Measurements from ENCODE around the gene GNB2. TPM values are rescaled to one million over a fixed set of nuclear protein-coding genes. Genes with fewer than 3 reads are reported as not detected.
A peak's percentile ranks its signal among the peaks of the same experiment; 100 is the strongest.

Gene GNB2
- polyA plus RNA-seq, 1 donor (not counting 4 experiments of a cell fraction or from before 2014, with no cell fraction given) = 87.2 TPM

DNA sequence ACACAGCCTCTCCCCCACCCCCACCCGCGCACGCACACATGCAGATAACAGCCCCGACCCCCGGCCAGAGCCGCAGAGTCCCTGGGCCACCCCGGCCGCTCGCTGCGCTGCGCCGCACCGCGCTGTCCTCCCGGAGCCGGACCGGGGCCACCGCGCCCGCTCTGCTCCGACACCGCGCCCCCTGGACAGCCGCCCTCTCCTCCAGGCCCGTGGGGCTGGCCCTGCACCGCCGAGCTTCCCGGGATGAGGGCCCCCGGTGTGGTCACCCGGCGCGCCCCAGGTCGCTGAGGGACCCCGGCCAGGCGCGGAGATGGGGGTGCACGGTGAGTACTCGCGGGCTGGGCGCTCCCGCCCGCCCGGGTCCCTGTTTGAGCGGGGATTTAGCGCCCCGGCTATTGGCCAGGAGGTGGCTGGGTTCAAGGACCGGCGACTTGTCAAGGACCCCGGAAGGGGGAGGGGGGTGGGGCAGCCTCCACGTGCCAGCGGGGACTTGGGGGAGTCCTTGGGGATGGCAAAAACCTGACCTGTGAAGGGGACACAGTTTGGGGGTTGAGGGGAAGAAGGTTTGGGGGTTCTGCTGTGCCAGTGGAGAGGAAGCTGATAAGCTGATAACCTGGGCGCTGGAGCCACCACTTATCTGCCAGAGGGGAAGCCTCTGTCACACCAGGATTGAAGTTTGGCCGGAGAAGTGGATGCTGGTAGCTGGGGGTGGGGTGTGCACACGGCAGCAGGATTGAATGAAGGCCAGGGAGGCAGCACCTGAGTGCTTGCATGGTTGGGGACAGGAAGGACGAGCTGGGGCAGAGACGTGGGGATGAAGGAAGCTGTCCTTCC, 47.3 kb downstream of the GNB2 start:
- H3K79me2 ChIP-seq (ENCODE audit: control insufficient read depth, insufficient read depth, low read length) = no peaks in the 10 kb centered on the region
- H3K27me3 ChIP-seq (ENCODE audit: control insufficient read depth, extremely low read depth, insufficient read depth, low read length) = peaks cover 17% of the 10 kb centered on the region
- FAIRE-seq = no peak
- H3K4me1 ChIP-seq (ENCODE audit: control insufficient read depth, extremely low read depth, insufficient read depth, low read length) = peaks cover 10% of the 10 kb centered on the region
- TF ChIP-seq EZH2 (IDR thresholded peaks at IDR 0.05; ENCODE audit: low read length) = peak; percentile 56
- TF ChIP-seq, protein P1, sequence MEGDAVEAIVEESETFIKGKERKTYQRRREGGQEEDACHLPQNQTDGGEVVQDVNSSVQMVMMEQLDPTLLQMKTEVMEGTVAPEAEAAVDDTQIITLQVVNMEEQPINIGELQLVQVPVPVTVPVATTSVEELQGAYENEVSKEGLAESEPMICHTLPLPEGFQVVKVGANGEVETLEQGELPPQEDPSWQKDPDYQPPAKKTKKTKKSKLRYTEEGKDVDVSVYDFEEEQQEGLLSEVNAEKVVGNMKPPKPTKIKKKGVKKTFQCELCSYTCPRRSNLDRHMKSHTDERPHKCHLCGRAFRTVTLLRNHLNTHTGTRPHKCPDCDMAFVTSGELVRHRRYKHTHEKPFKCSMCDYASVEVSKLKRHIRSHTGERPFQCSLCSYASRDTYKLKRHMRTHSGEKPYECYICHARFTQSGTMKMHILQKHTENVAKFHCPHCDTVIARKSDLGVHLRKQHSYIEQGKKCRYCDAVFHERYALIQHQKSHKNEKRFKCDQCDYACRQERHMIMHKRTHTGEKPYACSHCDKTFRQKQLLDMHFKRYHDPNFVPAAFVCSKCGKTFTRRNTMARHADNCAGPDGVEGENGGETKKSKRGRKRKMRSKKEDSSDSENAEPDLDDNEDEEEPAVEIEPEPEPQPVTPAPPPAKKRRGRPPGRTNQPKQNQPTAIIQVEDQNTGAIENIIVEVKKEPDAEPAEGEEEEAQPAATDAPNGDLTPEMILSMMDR (optimal IDR thresholded peaks at IDR 0.05 in 1 of 3, IDR thresholded peaks at IDR 0.05 in 1 of 3, conservative IDR thresholded peaks at IDR 0.05 in 1 of 3; ENCODE audit: extremely low read depth in 1 of 3, insufficient read depth in 2 of 3, low read length in 3 of 3) = no peak
- no peaks in the 10 kb centered on the region for H3K36me3 ChIP-seq (ENCODE audit: control insufficient read depth in 2 of 2, extremely low read depth in 1 of 2, insufficient read depth in 2 of 2, low read length in 2 of 2)
- no peak for DNase-seq (ENCODE audit: low read depth, low spot score)
- dilution Hi-C loops (cut with MboI; ENCODE audit: extremely low pct_ligation_motif_present, low sequenced_read_pairs) = no loop called here
- no peak overlapping the region for H3K9ac ChIP-seq (ENCODE audit: control insufficient read depth, extremely low read depth, insufficient read depth, low read length)
- H2AFZ ChIP-seq (ENCODE audit: control insufficient read depth, low read length) = no peak overlapping the region
- no peaks in the 10 kb centered on the region for H3K9me3 ChIP-seq (ENCODE audit: control insufficient read depth, low read depth, low read length)
- H3K4me3 ChIP-seq (ENCODE audit: control insufficient read depth in 2 of 3, extremely low read depth in 1 of 3, insufficient read depth in 2 of 3, low read depth in 1 of 3, low read length in 3 of 3) = peak overlapping the region in 2 of 3 experiments; percentile 40 to 43
- H3K27ac ChIP-seq (ENCODE audit: control insufficient read depth, insufficient read depth, low read length) = no peak overlapping the region
- no peaks in the 10 kb centered on the region for H4K20me1 ChIP-seq (ENCODE audit: control insufficient read depth, extremely low read depth, insufficient read depth, low read length)
- peak overlapping the region; percentile 79 for H3K4me2 ChIP-seq (ENCODE audit: control insufficient read depth, extremely low read depth, insufficient read depth, low read depth, low read length)
- no peaks in the 10 kb centered on the region for H3K9me1 ChIP-seq (ENCODE audit: control insufficient read depth, extremely low read depth, insufficient read depth, low read length)

GRCh38 chr7:100721505-100721812, 47.9 kb downstream of the GNB2 start:
- peaks cover 17% of the 10 kb centered on the region for H3K27me3 ChIP-seq (ENCODE audit: control insufficient read depth, extremely low read depth, insufficient read depth, low read length)
- no peaks in the 10 kb centered on the region for H3K9me3 ChIP-seq (ENCODE audit: control insufficient read depth, low read depth, low read length)
- dilution Hi-C loops (cut with MboI; ENCODE audit: extremely low pct_ligation_motif_present, low sequenced_read_pairs) = no loop called here
- no peak overlapping the region for H3K9ac ChIP-seq (ENCODE audit: control insufficient read depth, extremely low read depth, insufficient read depth, low read length)
- H3K36me3 ChIP-seq (ENCODE audit: control insufficient read depth in 2 of 2, extremely low read depth in 1 of 2, insufficient read depth in 2 of 2, low read length in 2 of 2) = no peaks in the 10 kb centered on the region
- H3K9me1 ChIP-seq (ENCODE audit: control insufficient read depth, extremely low read depth, insufficient read depth, low read length) = no peaks in the 10 kb centered on the region
- DNase-seq (ENCODE audit: low read depth, low spot score) (no peak), FAIRE-seq (no peak)
- no peaks in the 10 kb centered on the region for H3K79me2 ChIP-seq (ENCODE audit: control insufficient read depth, insufficient read depth, low read length)
- no peak overlapping the region for H3K4me3 ChIP-seq (ENCODE audit: control insufficient read depth in 2 of 3, extremely low read depth in 1 of 3, insufficient read depth in 2 of 3, low read depth in 1 of 3, low read length in 3 of 3)
- H3K27ac ChIP-seq (ENCODE audit: control insufficient read depth, insufficient read depth, low read length) = no peak overlapping the region
- no peak overlapping the region for H3K4me2 ChIP-seq (ENCODE audit: control insufficient read depth, extremely low read depth, insufficient read depth, low read depth, low read length)
- no peaks in the 10 kb centered on the region for H4K20me1 ChIP-seq (ENCODE audit: control insufficient read depth, extremely low read depth, insufficient read depth, low read length)
- peaks cover 16% of the 10 kb centered on the region for H3K4me1 ChIP-seq (ENCODE audit: control insufficient read depth, extremely low read depth, insufficient read depth, low read length)
- no peak overlapping the region for H2AFZ ChIP-seq (ENCODE audit: control insufficient read depth, low read length)
- TF ChIP-seq, protein P1 (optimal IDR thresholded peaks at IDR 0.05 in 1 of 3, IDR thresholded peaks at IDR 0.05 in 1 of 3, conservative IDR thresholded peaks at IDR 0.05 in 1 of 3; ENCODE audit: extremely low read depth in 1 of 3, insufficient read depth in 2 of 3, low read length in 3 of 3) = no peak
- no peak for TF ChIP-seq EZH2 (IDR thresholded peaks at IDR 0.05; ENCODE audit: low read length)
